ENCODE measurements around the gene UPK2.

Gene UPK2

DNA sequence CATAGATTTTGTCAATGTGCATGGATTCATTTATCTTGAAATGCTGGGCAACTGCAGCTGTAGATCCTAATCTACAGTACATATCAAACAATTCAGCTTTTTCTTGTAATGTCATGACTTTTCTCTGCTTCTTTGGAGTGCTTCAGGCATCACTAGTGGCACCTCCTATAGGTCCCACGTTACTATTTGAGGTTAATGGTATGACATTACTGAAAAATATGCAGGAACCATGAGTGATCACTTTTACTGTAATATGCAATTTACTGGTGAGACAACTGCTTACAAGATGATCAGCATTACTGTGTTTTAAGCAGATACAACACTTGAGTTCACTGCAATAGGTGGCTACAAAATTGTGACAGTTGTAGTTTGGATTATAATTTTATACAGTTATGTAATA is 44.8 kb downstream of the UPK2 start:
- Mint-ChIP-seq H3K4me1 (peaks cover 40% of the 10 kb centered on the region), H3K9me3 (peaks cover 3% of the 10 kb centered on the region), H3K4me3 (no peak overlapping the region), H3K27ac (no peak overlapping the region), H3K36me3 (ENCODE audit: low read depth) (peaks cover 42% of the 10 kb centered on the region), H3K27me3 (ENCODE audit: low read depth, poor library complexity) (peaks cover 5% of the 10 kb centered on the region)
- no peak for DNase-seq
- TF ChIP-seq, protein P1, sequence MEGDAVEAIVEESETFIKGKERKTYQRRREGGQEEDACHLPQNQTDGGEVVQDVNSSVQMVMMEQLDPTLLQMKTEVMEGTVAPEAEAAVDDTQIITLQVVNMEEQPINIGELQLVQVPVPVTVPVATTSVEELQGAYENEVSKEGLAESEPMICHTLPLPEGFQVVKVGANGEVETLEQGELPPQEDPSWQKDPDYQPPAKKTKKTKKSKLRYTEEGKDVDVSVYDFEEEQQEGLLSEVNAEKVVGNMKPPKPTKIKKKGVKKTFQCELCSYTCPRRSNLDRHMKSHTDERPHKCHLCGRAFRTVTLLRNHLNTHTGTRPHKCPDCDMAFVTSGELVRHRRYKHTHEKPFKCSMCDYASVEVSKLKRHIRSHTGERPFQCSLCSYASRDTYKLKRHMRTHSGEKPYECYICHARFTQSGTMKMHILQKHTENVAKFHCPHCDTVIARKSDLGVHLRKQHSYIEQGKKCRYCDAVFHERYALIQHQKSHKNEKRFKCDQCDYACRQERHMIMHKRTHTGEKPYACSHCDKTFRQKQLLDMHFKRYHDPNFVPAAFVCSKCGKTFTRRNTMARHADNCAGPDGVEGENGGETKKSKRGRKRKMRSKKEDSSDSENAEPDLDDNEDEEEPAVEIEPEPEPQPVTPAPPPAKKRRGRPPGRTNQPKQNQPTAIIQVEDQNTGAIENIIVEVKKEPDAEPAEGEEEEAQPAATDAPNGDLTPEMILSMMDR (IDR thresholded peaks at IDR 0.05), result no peak

DNA sequence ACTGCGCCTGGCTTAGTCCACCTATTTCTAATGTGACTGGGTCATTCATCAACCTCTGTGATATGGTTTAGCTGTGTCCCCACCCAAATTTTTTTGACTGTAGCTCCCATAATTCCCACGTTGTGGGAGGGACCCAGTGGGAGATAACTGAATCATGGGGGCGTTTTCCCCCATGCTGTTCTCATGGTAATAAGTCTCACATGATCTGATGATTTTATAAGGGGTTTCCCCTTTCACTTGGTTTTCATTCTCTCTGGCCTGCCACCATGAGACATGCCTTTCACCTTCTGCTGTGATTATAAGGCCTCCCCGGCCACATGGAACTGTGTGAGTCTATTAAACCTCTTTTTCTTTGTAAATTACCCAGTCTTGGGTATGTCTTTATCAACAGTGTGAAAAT is 50.6 kb downstream of the UPK2 start:
- Mint-ChIP-seq H3K27me3 (ENCODE audit: low read depth, poor library complexity) (no peaks in the 10 kb centered on the region), H3K4me3 (no peak overlapping the region), H3K27ac (peak overlapping the region; percentile 42), H3K9me3 (no peaks in the 10 kb centered on the region), H3K36me3 (ENCODE audit: low read depth) (peaks cover 37% of the 10 kb centered on the region), H3K4me1 (no peaks in the 10 kb centered on the region)
- TF ChIP-seq, protein P1 (IDR thresholded peaks at IDR 0.05), result no peak
- no peak for DNase-seq

Data from nephron progenitor cell (in vitro differentiated cells).